ENCODE measurements around the gene JMY.

The JMY gene

DNA sequence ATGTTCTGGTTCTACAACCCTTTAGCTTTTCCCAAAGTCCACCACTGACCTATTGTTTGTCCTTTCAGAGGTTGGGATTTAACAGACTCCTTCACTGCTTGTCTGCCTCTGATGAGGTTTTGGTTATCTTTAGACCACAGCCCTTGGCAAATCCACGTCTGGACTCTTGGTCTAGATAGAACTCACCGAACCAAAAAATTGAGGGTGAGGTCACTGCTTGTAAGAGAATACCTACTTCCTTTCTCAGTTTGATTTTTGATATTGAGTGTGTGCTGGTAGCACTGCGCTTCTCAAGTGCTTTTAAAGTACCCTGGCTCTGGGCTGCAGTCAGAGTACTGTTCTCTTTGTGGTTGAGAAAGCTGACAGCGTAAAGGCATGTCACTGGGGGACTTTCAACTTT, 61.7 kb downstream of the JMY start:
- DNase-seq: no peak

DNA sequence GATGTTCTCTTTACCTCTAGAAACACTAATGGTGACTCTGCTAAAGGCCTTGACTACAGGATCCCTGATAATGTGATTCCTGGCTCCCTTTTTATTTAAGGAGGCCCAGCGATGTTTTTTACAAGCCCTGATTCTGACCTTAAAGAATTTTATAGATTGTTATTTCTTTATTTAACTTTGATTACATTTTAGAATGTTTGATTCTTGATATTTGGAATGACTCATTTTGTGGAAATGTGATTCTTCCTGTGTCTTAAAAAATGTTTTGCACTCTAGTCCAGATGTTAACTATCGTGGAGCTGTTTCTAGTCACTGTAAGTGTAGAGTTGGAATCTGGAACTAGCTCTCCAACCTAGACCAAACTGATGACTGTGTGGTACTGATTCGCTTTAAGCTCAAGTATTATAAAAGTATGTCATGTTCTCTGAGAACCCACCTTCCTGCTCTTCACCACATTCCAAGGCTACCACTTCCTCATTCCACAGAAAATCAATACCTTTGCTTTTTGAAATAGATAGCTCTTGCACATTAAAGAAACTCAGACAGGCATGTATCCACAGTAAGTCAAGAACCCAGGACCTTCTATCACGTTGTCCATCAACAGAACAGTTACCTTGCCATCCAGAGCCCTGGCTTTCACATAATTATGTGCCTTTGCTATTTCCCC, 65.2 kb downstream of the JMY start:
- DNase-seq: no peak

DNA sequence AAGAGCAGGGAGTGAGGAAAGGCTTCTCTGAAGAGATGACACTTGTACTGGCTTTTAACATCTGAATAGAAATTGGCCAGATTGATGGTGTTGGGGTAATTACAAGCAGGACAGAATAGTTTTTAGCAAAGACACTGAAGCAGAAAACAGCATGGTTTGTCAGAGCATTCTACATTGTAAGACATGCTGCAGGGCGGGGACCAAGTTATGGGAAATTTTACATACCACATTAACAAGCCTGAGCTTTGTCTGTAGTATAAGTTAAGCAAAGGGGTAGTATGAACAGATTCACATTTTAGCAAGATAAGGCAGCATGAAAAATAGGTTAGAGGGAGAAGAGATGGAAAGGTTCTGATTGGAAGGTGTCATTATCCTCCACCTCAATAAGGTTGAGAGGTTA, 66.5 kb downstream of the JMY start:
- DNase-seq: no peak

DNA sequence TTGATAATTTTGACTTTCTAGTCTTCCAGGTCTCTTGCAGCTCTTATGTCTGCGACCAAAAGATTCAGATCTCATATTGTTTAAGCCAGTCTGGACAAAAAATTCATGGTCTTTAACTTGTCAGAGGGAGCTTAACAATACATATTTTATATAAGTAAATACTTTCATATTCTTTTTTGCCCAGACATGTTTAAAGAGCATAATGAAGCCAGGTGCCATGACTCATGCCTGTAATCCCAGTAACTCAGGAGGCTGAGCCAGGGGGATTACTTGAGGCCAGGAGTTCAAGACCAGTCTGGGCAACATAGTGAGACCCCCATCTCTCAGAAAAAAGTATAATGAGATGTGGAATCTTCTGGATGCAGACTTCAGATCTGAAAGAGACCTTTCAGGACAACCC, 69.8 kb downstream of the JMY start:
- no peak for DNase-seq

DNA sequence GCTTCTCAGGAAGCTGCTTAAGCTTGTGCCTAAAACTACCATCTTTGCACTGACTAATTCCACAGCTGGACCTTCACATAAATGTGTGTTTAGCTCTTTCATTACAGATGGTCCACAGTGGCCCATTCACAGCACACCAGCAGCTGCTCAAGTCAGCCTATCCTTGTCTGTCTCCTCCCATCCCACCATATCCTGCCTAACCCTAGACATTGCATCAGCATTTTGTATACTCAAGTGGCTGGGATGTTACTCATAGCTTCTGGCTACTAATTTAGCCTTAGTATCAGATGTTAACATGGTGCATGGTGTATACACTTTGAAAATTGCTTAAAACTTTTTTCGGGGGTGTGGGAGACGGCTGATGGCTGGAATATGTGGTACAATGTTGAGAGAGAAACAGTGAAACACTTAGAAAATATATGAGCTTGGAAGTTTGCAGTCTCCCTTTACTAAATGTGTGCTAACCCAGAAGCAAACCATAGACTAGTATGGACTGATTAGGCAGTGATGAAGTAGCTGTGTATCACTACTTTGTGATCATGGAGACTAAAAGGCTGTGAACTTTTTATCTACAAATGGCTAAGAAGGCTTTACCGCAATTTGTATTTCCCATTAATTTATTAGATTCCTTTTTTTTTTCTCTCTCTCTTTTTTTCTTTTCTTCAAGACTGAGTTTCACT, 83.1 kb downstream of the JMY start:
- no peak for DNase-seq

DNA sequence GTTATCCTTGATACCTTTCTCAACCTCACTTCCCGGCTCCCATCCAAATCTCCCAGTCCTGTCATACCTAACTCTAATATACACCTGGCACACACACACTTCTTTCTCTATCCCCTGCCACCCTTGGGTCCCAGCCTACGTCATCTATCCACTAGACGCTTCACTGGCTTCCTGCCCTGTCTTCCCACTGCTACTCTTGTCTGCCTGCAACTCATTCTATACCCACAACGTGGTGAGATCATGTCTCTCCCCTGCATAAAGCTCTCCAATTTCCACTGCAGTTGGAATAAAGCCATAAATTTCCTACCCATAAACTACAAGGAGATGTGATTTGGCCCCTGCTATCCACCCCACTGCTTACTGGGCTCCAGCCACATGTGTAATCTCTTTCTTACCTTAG, 93.5 kb downstream of the JMY start:
- no peak for DNase-seq

DNA sequence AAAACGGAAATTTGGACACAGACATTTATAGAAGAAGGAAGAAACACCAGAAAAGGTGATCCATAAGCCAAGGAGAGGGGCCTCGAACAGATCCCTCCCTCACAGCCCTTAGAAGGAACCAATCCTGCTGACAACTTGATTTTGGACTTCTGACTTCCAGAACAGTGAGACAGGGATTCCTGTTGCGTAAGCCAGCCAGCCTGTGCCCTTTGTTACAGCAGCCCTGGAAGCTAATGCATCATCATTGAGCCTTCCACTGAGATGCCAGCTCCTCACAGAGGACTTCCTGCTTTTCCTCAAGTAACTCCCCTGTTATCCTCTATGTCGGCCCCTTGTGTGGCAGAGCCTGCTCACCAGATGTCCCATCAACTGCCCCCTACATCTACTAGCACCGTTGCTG, 94.1 kb downstream of the JMY start:
- no peak for DNase-seq

DNA sequence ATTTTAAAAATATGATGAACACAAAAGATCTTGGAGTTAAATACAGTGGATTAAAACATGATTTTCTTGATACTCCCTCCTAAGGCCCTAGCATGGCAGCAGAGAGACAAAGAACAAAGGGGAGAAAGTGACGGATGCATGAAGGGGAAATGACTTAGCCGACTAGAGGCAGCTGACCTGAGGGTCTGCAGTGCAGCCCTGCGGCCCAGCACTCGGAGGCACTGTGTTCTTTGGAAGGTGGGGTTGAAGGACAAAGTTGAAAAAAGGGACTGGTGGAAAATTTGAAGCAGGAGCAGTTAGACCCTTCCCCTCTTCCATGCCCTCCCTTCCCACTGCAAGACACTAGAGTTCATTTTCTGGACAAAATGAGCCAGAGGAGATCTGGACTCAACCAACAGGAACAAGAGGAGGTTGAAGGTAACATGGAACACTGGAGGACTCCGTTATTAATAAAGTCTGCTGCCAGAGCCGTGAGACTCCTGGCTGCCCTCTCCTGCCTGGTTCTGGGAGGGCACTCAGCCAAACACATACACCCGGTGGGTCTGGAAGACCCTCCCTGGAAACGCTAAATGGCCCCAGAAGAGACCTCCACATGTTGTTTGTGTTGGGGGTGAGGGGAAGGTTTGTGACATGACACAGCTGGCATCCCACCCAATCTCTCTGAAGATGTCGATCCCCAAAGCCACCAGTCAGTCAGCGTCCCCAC, 98.1 kb downstream of the JMY start:
- DNase-seq: no peak

DNA sequence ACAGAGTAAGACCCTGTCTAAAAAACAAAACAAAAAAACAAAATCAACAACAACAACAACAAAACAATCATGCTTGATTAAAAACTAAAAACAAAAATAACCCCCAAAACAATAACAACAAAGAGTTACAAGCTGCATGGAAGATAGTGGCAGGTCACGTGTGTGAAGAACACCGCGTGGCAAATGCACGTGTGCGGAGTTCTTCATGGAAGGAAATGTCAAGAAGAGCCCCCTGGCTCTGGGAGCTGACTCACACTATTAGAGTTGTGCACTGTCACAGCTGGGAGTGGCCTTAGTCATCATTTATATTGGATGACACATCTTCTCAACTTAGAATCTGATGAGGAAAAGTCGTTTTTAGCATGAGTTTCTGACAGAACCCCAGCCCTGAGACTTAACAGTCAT, 110.5 kb downstream of the JMY start:
- DNase-seq: no peak

DNA sequence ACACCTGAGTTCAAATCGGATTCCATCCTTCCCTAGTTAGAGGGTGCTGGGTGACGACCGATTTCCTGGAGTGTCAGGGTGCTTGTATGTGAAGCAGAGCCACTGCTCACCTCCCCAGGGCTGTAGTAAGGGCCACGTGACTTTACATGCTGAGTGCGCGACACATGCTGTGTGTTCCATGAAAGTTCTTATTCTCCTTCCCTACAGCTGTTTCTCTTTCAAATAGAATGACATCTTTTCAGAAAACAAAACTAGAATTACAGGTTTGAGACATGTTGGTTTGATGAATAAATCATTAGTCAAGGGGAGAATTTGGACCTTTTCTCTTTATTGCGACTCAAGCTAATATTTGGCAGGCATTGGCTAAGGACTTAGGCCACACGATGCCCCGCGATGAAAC, 113.1 kb downstream of the JMY start:
- no peak for DNase-seq

DNA sequence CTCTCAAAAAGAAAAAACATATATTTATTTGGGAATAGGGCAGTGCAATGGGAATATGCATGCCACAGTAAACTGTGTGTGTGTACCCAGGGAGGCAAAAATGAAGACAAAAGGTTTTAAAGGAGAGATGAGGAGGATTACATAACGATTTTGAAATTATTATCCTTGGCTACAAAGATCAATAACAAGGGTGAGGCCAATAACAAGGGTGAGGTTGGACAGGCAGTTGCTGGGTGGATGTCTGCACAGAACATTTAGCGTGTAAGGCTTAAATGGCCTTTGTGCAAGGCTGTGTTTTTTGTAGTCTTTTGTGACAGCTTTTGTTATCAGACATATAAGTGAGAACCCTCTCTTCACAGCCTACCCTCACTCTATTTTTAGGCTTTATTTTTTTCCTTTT, 114.0 kb downstream of the JMY start:
- DNase-seq: no peak

DNA sequence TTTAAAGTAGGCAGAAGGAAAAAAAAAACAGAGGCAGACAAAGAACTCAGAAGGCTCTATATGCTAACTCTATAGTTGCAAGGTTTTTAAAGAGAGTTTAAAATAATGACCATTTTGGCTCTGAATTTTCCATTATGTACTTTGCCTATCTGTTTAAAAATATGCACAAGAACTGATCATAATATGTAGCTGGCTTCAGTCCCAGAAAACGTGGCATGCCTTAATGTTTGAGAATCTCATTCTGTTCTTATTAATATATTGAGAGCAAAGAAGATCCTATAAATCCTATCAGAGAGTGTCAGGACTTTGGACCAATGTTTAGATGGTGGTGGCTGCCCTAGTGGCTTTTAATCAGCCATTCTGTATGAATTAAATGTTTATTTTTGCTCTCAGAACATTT, 121.5 kb downstream of the JMY start:
- DNase-seq: no peak
